MG63 (cell line): Measurements from ENCODE around the gene SCAF11. TPM values are rescaled to one million over a fixed set of nuclear protein-coding genes. Genes with fewer than 3 reads are reported as not detected.

Experiments used
- DNase-seq: peaks from one replicate; pipeline ENCODE4 v3.0.0-alpha.2; 2020
- H3K27me3 ChIP-seq: fragments of 250-450 bp; sonication (Bioruptor Pico); 2 replicates; pipeline ENCODE4 v1.5.1; 2020; ENCODE audit warnings: mild to moderate bottlenecking, moderate library complexity
- H3K36me3 ChIP-seq: fragments of 250-450 bp; sonication (Bioruptor Pico); 2 replicates; pipeline ENCODE4 v1.5.1; 2020; ENCODE audit warnings: mild to moderate bottlenecking, moderate library complexity
- H3K4me3 ChIP-seq: fragments of 250-450 bp; sonication (Bioruptor Pico); 2 replicates; pipeline ENCODE4 v1.5.1; 2020; ENCODE audit warnings: mild to moderate bottlenecking, moderate library complexity
- H3K9me3 ChIP-seq: fragments of 250-450 bp; sonication (Bioruptor Pico); 2 replicates; pipeline ENCODE4 v1.5.1; 2020; ENCODE audit warnings: mild to moderate bottlenecking, moderate library complexity
- total RNA-seq: library from RNA; depleted of rRNA; stranded (reverse); fragments of >200 nt; shearing (Covaris generic); gene quantifications from 2 replicates; pipeline ENCODE4 v1.2.3, GENCODE V29; 2014; ENCODE audit warnings: low replicate concordance

SCAF11 gene
- total RNA-seq, 1 experiment from 2014 or later = 57.2 TPM

GRCh38 chr12:45959025-45959424 is 31.3 kb downstream of the SCAF11 start:
- DNase-seq = no peak
- Histone ChIP-seq H3K27me3 (no peaks in the 10 kb centered on the region), H3K9me3 (no peaks in the 10 kb centered on the region; the same call in 1 of the 2 replicates), H3K36me3 (peaks cover 61% of the 10 kb centered on the region), H3K4me3 (no peak overlapping the region)

- H3K4me3 ChIP-seq = no peak overlapping the region
- no peaks in the 10 kb centered on the region for H3K27me3 ChIP-seq
- peaks cover 62% of the 10 kb centered on the region for H3K36me3 ChIP-seq
These were observed 41.8 kb downstream of the SCAF11 start for GRCh38 chr12:45948546-45948945.

GRCh38 chr12:45946435-45946834 is 43.9 kb downstream of the SCAF11 start:
- Histone ChIP-seq H3K36me3 (peaks cover 62% of the 10 kb centered on the region), H3K9me3 (no peaks in the 10 kb centered on the region), H3K27me3 (no peaks in the 10 kb centered on the region), H3K4me3 (no peak overlapping the region)
- DNase-seq = no peak

More at GRCh38 chr12:45948546-45948945, 41.8 kb downstream of the SCAF11 start:
- no peak for DNase-seq
- no peaks in the 10 kb centered on the region for H3K9me3 ChIP-seq

- DNase-seq = no peak
- Histone ChIP-seq H3K27me3 (no peaks in the 10 kb centered on the region), H3K36me3 (peaks cover 67% of the 10 kb centered on the region), H3K4me3 (no peak overlapping the region), H3K9me3 (no peaks in the 10 kb centered on the region)
These were observed 45.6 kb downstream of the SCAF11 start for GRCh38 chr12:45944771-45945170.

- Histone ChIP-seq H3K9me3 (no peaks in the 10 kb centered on the region), H3K27me3 (no peaks in the 10 kb centered on the region), H3K36me3 (peaks cover 44% of the 10 kb centered on the region), H3K4me3 (no peak overlapping the region)
- no peak for DNase-seq
These were observed 50.6 kb downstream of the SCAF11 start for GRCh38 chr12:45939759-45940158.

GRCh38 chr12:45938566-45938965 is 51.8 kb downstream of the SCAF11 start:
- Histone ChIP-seq H3K4me3 (no peak overlapping the region), H3K9me3 (no peaks in the 10 kb centered on the region), H3K36me3 (peaks cover 37% of the 10 kb centered on the region), H3K27me3 (no peaks in the 10 kb centered on the region)
- DNase-seq = no peak

- DNase-seq = no peak
- Histone ChIP-seq H3K9me3 (no peaks in the 10 kb centered on the region), H3K4me3 (no peak overlapping the region), H3K36me3 (peaks cover 53% of the 10 kb centered on the region), H3K27me3 (no peaks in the 10 kb centered on the region)
These were observed 55.4 kb downstream of the SCAF11 start for GRCh38 chr12:45934956-45935355.

- Histone ChIP-seq H3K9me3 (no peaks in the 10 kb centered on the region), H3K36me3 (peaks cover 54% of the 10 kb centered on the region), H3K4me3 (no peak overlapping the region), H3K27me3 (no peaks in the 10 kb centered on the region)
- DNase-seq = no peak
These were observed 56.9 kb downstream of the SCAF11 start for GRCh38 chr12:45933504-45933903.

- H3K9me3 ChIP-seq = no peaks in the 10 kb centered on the region
- peaks cover 78% of the 10 kb centered on the region for H3K36me3 ChIP-seq
- H3K27me3 ChIP-seq = no peaks in the 10 kb centered on the region
- H3K4me3 ChIP-seq = no peak overlapping the region
- DNase-seq = no peak
These were observed 60.0 kb downstream of the SCAF11 start for GRCh38 chr12:45930369-45930768.

GRCh38 chr12:45928309-45928708 is 62.1 kb downstream of the SCAF11 start:
- H3K4me3 ChIP-seq = no peak overlapping the region
- H3K36me3 ChIP-seq = peaks cover 88% of the 10 kb centered on the region
- no peak for DNase-seq
- H3K27me3 ChIP-seq = no peaks in the 10 kb centered on the region
- no peaks in the 10 kb centered on the region for H3K9me3 ChIP-seq

GRCh38 chr12:45918818-45919217 is 71.6 kb downstream of the SCAF11 start:
- Histone ChIP-seq H3K36me3 (peaks cover 38% of the 10 kb centered on the region), H3K27me3 (no peaks in the 10 kb centered on the region), H3K4me3 (no peak overlapping the region), H3K9me3 (no peaks in the 10 kb centered on the region)
- no peak for DNase-seq

GRCh38 chr12:45915405-45915804 is 75.0 kb downstream of the SCAF11 start:
- Histone ChIP-seq H3K4me3 (no peak overlapping the region), H3K27me3 (no peaks in the 10 kb centered on the region), H3K9me3 (no peaks in the 10 kb centered on the region), H3K36me3 (peaks cover 13% of the 10 kb centered on the region)
- no peak for DNase-seq

GRCh38 chr12:45914090-45914489 is 76.3 kb downstream of the SCAF11 start:
- Histone ChIP-seq H3K9me3 (no peaks in the 10 kb centered on the region), H3K4me3 (no peak overlapping the region), H3K27me3 (no peaks in the 10 kb centered on the region), H3K36me3 (peaks cover 5% of the 10 kb centered on the region)
- peak; percentile 72 for DNase-seq

GRCh38 chr12:45913631-45914030 is 76.7 kb downstream of the SCAF11 start:
- Histone ChIP-seq H3K27me3 (no peaks in the 10 kb centered on the region), H3K9me3 (no peaks in the 10 kb centered on the region), H3K36me3 (peaks cover 3% of the 10 kb centered on the region)

GRCh38 chr12:45912774-45913173 is 77.6 kb downstream of the SCAF11 start:
- H3K9me3 ChIP-seq = no peaks in the 10 kb centered on the region
- peaks cover 5% of the 10 kb centered on the region for H3K36me3 ChIP-seq
- H3K27me3 ChIP-seq = no peaks in the 10 kb centered on the region
- no peak for DNase-seq
- no peak overlapping the region for H3K4me3 ChIP-seq

More at GRCh38 chr12:45913631-45914030, 76.7 kb downstream of the SCAF11 start:
- DNase-seq = no peak
- no peak overlapping the region for H3K4me3 ChIP-seq

GRCh38 chr12:45909041-45909713 is 81.2 kb downstream of the SCAF11 start:
- Histone ChIP-seq H3K4me3 (no peak overlapping the region), H3K36me3 (peaks cover 10% of the 10 kb centered on the region), H3K9me3 (no peaks in the 10 kb centered on the region), H3K27me3 (no peaks in the 10 kb centered on the region)
- no peak for DNase-seq

GRCh38 chr12:45907955-45908354 is 82.4 kb downstream of the SCAF11 start:
- H3K36me3 ChIP-seq = peaks cover 14% of the 10 kb centered on the region
- no peaks in the 10 kb centered on the region for H3K27me3 ChIP-seq
- H3K4me3 ChIP-seq = no peak overlapping the region
- no peaks in the 10 kb centered on the region for H3K9me3 ChIP-seq
- no peak for DNase-seq

- DNase-seq = no peak
- Histone ChIP-seq H3K36me3 (peaks cover 37% of the 10 kb centered on the region), H3K4me3 (no peak overlapping the region), H3K9me3 (no peaks in the 10 kb centered on the region), H3K27me3 (no peaks in the 10 kb centered on the region)
These were observed 92.3 kb downstream of the SCAF11 start for GRCh38 chr12:45898094-45898493.
